Measurements from ENCODE around the gene TRIP10. TPM values are rescaled to one million over a fixed set of nuclear protein-coding genes. Genes with fewer than 3 reads are reported as not detected.

The TRIP10 gene
- total and polyA plus RNA-seq, 2 of the 13 experiments (the other 11 are each of a cell fraction or from before 2014, with no cell fraction given) = 32.5 to 33.2 TPM

GRCh38 chr19:6752256-6753177, 13.0 kb downstream of the TRIP10 start (continued):
- TF ChIP-seq, protein P1, sequence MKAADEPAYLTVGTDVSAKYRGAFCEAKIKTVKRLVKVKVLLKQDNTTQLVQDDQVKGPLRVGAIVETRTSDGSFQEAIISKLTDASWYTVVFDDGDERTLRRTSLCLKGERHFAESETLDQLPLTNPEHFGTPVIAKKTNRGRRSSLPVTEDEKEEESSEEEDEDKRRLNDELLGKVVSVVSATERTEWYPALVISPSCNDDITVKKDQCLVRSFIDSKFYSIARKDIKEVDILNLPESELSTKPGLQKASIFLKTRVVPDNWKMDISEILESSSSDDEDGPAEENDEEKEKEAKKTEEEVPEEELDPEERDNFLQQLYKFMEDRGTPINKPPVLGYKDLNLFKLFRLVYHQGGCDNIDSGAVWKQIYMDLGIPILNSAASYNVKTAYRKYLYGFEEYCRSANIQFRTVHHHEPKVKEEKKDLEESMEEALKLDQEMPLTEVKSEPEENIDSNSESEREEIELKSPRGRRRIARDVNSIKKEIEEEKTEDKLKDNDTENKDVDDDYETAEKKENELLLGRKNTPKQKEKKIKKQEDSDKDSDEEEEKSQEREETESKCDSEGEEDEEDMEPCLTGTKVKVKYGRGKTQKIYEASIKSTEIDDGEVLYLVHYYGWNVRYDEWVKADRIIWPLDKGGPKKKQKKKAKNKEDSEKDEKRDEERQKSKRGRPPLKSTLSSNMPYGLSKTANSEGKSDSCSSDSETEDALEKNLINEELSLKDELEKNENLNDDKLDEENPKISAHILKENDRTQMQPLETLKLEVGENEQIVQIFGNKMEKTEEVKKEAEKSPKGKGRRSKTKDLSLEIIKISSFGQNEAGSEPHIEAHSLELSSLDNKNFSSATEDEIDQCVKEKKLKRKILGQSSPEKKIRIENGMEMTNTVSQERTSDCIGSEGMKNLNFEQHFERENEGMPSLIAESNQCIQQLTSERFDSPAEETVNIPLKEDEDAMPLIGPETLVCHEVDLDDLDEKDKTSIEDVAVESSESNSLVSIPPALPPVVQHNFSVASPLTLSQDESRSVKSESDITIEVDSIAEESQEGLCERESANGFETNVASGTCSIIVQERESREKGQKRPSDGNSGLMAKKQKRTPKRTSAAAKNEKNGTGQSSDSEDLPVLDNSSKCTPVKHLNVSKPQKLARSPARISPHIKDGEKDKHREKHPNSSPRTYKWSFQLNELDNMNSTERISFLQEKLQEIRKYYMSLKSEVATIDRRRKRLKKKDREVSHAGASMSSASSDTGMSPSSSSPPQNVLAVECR (CRISPR knock-in tag; IDR thresholded peaks at IDR 0.05; ENCODE audit: borderline replicate concordance) = peak; percentile 50; the same call in 1 of the 2 replicates
- TF ChIP-seq ZNF562 (CRISPR knock-in tag; IDR thresholded peaks at IDR 0.05; ENCODE audit: borderline replicate concordance) (no peak), NKX3-1 (CRISPR knock-in tag; IDR thresholded peaks at IDR 0.05) (peak; percentile 34; the same call in 1 of the 2 replicates), ZNF552 (CRISPR knock-in tag; IDR thresholded peaks at IDR 0.05; ENCODE audit: borderline replicate concordance) (no peak), ZNF766 (CRISPR knock-in tag; IDR thresholded peaks at IDR 0.05; ENCODE audit: borderline replicate concordance) (no peak), PRMT3 (CRISPR knock-in tag; IDR thresholded peaks at IDR 0.05; ENCODE audit: borderline replicate concordance, low read depth) (no peak), TFE3 (CRISPR knock-in tag; IDR thresholded peaks at IDR 0.05) (peak; percentile 84), NFYC (CRISPR knock-in tag; IDR thresholded peaks at IDR 0.05) (no peak), MYNN (CRISPR knock-in tag; IDR thresholded peaks at IDR 0.05; ENCODE audit: low read depth) (no peak), CBX5 (CRISPR knock-in tag; IDR thresholded peaks at IDR 0.05; ENCODE audit: borderline replicate concordance) (no peak), KAT2B (IDR thresholded peaks at IDR 0.05; ENCODE audit: borderline replicate concordance, low read depth, low read length) (no peak), TRAFD1 (CRISPR knock-in tag; IDR thresholded peaks at IDR 0.05; ENCODE audit: borderline replicate concordance) (no peak), ZNF709 (CRISPR knock-in tag; IDR thresholded peaks at IDR 0.05) (0 out of 2 replicates have a peak, but pooled peaks have one; percentile 43), HNRNPK (IDR thresholded peaks at IDR 0.05; ENCODE audit: low read depth, low read length, poor library complexity, severe bottlenecking) (peak; percentile 32), SRF (IDR thresholded peaks at IDR 0.05; ENCODE audit: low read depth, low read length) (no peak), HOXA3 (CRISPR knock-in tag; IDR thresholded peaks at IDR 0.05) (no peak; the same call in 1 of the 2 replicates), ZBTB1 (CRISPR knock-in tag; IDR thresholded peaks at IDR 0.05; ENCODE audit: borderline replicate concordance) (no peak; the same call in 1 of the 2 replicates), FOXA1 (IDR thresholded peaks at IDR 0.05) (no peak), FOXA1 (CRISPR knock-in tag; IDR thresholded peaks at IDR 0.05) (0 out of 2 replicates have a peak, but pooled peaks have one; percentile 3)

Measured in HepG2 (cell line).